Adrenal gland (tissue), 12 donors: Measurements from ENCODE around the gene PTPRC. TPM values are rescaled to one million over a fixed set of nuclear protein-coding genes. Genes with fewer than 3 reads are reported as not detected.

Source experiments
- DNase-seq, 7 donors: peaks; one replicate each; pipeline ENCODE4 v3.0.0-alpha.2; 2019 to 2020
- H3K27ac ChIP-seq, 5 donors: fragments of 200-600 bp; sonication (generic) in 4 of 5; 1 replicate in 3 of 5; 2 replicates in 2 of 5; pipeline versions ENCODE4 v1.5.1 to v1.8.0; 2016 to 2020; ENCODE audit warnings: mild to moderate bottlenecking in 1 of 5
- H3K27me3 ChIP-seq: fragments of 200-600 bp; 2 replicates; pipeline ENCODE4 v1.8.0; 2021
- H3K36me3 ChIP-seq, 2 donors: fragments of 200-600 bp; replicated peaks in 1 of 2; 1 replicate in 1 of 2; 2 replicates in 1 of 2; pipeline versions ENCODE4 v1.5.1 to v1.8.0; 2018 to 2022
- H3K4me1 ChIP-seq, 2 donors: fragments of 200-600 bp; replicated peaks in 1 of 2; 1 replicate in 1 of 2; 2 replicates in 1 of 2; pipeline versions ENCODE4 v1.5.1 to v1.8.0; 2018 to 2021
- H3K4me3 ChIP-seq, 4 donors: fragments of 200-600 bp; sonication (generic) in 3 of 4; one replicate each; pipeline ENCODE4 v1.5.1; 2016 to 2018
- H3K9me3 ChIP-seq, 3 donors: fragments of 200-600 bp; sonication (generic) in 1 of 3; replicated peaks in 1 of 3; 1 replicate in 2 of 3; 2 replicates in 1 of 3; pipeline versions ENCODE4 v1.5.1 to v1.8.0; 2016 to 2021
- POLR2A ChIP-seq, 2 donors: fragments of 450-650 bp; IDR thresholded peaks; one replicate each; pipeline ENCODE4 v1.6.1; 2017; ENCODE audit warnings: antibody characterized with exemption in 2 of 2, mild to moderate bottlenecking in 2 of 2, moderate library complexity in 1 of 2
- WGBS, 4 donors: extraction: QIAGEN DNeasy Blood & Tissue Kit in 2 of 4; methylation state at CpG; one replicate each; pipeline versions ENCODE4 v1.1.5 to v1.1.7; 2013 to 2017; 5-methylcytosine and 5-hydroxymethylcytosine counted together
- intact Hi-C, 2 donors: fragments of 100-400 bp; cut with DNase I; formaldehyde crosslinking; loops; one replicate each; pipeline versions ENCODE4 v1.14.1 to v1.15.0; 2022 to 2023
- polyA plus RNA-seq, 3 donors: library from polyadenylated mRNA; stranded (reverse); fragments of 200-250 nt in 2 of 3; fragments of 350-450 nt in 1 of 3; fragmentation: Illumina TruSeq in 1 of 3; extraction: RNeasy Lipid Tissue Mini Kit (QIAGEN cat#74804) in 1 of 3; gene quantifications; one replicate each; pipeline ENCODE4 v1.2.3, GENCODE V29; 2013 to 2014
- total RNA-seq, 9 donors: library from RNA; depleted of rRNA in 4 of 9; stranded (reverse); fragments of >200 nt in 4 of 9; fragments of 120-200 nt in 1 of 9; fragmentation: NEBNext Ultra II Directional in 1 of 9; extraction: Animal tissue kit (Norgen Biotek cat#: 25700) in 1 of 9; gene quantifications; one replicate each; pipeline versions ENCODE4 v1.1.0 to v1.2.4, GENCODE V29; 2013 to 2023
- TF ChIP-seq, protein P1 (sequence below), 6 experiments: fragments of 450-650 bp in 4 of 6; fragments of 200-600 bp in 2 of 6; sonication (generic) in 1 of 6; IDR thresholded peaks; 1 replicate in 5 of 6; 2 replicates in 1 of 6; pipeline versions ENCODE4 v1.5.1 to v1.8.0; 2016 to 2021; ENCODE audit warnings: antibody characterized with exemption in 6 of 6, mild to moderate bottlenecking in 2 of 6, moderate library complexity in 1 of 6
- donor health status: healthy with polysubstance abuse.
- donor health status: Bipolar disorder and iron deficiency.
- donor health status: DM: yes; HTN: yes; CAD: no.
- donor health status: DM: no; HTN: no; CAD: no.
- donor health status: DM: no; HTN: no; CAD: no.
- donor health status: DM: yes; HTN: yes; CAD: no.

Gene PTPRC
- total and polyA plus RNA-seq, 12 donors, result 2.5 to 33.0 (median 15.2) TPM

DNA sequence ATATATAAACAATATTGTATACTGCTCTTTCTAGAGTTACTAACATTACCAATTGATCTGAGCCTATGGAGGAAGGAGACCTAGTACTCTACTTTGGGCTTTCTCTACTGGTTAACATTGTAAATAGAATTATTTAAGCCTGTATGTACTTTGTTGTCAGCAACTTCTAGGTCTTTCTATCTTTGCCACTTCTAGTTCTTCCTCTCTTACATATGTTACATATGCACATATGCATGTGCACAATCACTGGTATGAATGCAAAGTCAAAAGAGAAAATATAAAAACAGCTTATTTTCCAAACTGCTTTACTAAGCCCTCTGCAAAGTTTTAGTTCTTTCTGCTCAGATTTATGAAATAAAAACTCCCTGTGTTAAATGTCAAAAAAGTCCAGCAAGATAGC lies 84.3 kb downstream of the PTPRC start:
- TF ChIP-seq, protein P1, sequence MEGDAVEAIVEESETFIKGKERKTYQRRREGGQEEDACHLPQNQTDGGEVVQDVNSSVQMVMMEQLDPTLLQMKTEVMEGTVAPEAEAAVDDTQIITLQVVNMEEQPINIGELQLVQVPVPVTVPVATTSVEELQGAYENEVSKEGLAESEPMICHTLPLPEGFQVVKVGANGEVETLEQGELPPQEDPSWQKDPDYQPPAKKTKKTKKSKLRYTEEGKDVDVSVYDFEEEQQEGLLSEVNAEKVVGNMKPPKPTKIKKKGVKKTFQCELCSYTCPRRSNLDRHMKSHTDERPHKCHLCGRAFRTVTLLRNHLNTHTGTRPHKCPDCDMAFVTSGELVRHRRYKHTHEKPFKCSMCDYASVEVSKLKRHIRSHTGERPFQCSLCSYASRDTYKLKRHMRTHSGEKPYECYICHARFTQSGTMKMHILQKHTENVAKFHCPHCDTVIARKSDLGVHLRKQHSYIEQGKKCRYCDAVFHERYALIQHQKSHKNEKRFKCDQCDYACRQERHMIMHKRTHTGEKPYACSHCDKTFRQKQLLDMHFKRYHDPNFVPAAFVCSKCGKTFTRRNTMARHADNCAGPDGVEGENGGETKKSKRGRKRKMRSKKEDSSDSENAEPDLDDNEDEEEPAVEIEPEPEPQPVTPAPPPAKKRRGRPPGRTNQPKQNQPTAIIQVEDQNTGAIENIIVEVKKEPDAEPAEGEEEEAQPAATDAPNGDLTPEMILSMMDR (IDR thresholded peaks at IDR 0.05), result no peak
- no peak for TF ChIP-seq POLR2A (IDR thresholded peaks at IDR 0.05)
- H3K27ac ChIP-seq, result no peak overlapping the region
- no peak for DNase-seq
- intact Hi-C loops, result no loop called here
- no peaks in the 10 kb centered on the region for H3K36me3 ChIP-seq
- no peak overlapping the region for H3K4me3 ChIP-seq
- H3K27me3 ChIP-seq, result no peaks in the 10 kb centered on the region
- H3K4me1 ChIP-seq, result no peaks in the 10 kb centered on the region
- H3K9me3 ChIP-seq, result no peaks in the 10 kb centered on the region

DNA sequence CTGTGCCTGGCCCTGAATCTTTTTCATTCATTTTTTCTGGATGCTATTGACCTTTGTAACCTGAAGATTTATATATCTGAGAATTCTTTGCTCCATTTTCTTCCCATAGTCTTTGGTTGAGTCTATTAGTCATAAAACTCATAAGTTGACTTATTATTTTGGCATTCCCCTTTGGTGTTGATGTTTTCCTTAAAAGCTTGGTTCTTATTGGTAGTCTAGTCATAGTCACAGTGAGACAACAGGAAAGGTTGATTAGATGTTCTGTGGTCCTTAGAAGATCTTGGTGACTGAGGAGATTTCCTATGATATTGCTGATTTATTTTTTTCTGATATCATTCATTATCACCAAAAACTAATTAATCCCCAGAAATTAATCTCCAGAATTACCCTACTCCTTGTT lies 86.2 kb downstream of the PTPRC start:
- no peak overlapping the region for H3K27ac ChIP-seq
- DNase-seq, result no peak
- intact Hi-C loops, result no loop called here
- no peaks in the 10 kb centered on the region for H3K27me3 ChIP-seq
- H3K9me3 ChIP-seq, result no peaks in the 10 kb centered on the region
- H3K4me1 ChIP-seq, result no peaks in the 10 kb centered on the region
- no peaks in the 10 kb centered on the region for H3K36me3 ChIP-seq
- TF ChIP-seq, protein P1 (IDR thresholded peaks at IDR 0.05), result no peak
- no peak for TF ChIP-seq POLR2A (IDR thresholded peaks at IDR 0.05)
- H3K4me3 ChIP-seq, result no peak overlapping the region

DNA sequence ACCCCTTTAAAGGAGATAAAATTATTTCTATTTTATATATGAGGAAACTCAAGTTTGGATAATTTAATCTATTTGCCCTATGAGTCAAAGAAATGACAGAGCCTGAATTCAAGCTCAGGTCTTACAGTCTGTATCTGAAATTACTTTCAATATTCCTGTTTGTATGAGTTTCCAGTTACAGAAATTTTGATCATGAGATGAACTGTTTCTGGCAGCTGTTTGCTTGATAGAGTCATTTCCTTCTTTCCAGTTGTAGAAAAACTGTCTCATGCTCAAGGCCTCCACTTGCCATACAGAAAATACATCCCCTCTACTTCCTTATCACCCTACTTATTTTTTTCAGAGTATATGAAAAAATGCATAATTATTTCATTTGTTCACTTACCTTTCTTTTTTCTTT lies 87.6 kb downstream of the PTPRC start:
- no peak for TF ChIP-seq POLR2A (IDR thresholded peaks at IDR 0.05)
- TF ChIP-seq, protein P1 (IDR thresholded peaks at IDR 0.05), result no peak
- no peaks in the 10 kb centered on the region for H3K36me3 ChIP-seq
- no peak overlapping the region for H3K27ac ChIP-seq
- no peaks in the 10 kb centered on the region for H3K9me3 ChIP-seq
- no peaks in the 10 kb centered on the region for H3K27me3 ChIP-seq
- no peak overlapping the region for H3K4me3 ChIP-seq
- no peaks in the 10 kb centered on the region for H3K4me1 ChIP-seq
- intact Hi-C loops, result no loop called here
- no peak for DNase-seq

DNA sequence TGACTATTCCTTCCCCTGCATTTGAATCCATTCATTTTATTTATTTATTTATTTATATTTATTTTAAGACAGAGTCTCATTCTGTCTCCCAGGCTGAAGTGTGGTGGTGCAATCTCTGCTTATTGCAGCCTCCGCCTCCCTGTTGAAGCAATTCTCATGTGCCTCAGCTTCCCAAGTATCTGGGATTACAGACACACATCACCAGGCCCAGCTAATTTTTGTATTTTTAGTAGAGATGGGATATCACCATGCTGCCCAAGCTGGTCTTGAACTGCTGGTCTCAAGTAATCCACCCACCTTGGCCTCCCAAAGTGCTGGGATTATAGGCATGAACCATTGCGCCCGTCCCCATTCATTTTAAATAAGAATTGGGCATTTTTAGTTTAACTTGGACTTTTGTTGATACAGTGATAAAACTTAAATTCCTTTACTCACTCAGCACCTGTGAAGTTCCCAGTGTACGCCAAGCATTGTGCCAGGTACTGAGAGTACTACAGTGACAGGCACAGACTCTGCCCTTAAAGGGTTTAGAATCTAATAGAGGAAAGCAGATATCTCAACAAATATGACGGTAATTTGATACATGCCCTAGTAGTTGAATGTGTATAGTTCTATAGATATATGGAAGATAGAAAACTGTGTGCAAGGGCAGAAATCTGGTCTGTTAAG lies 90.5 kb downstream of the PTPRC start:
- no peaks in the 10 kb centered on the region for H3K9me3 ChIP-seq
- no peaks in the 10 kb centered on the region for H3K36me3 ChIP-seq
- no peak overlapping the region for H3K4me3 ChIP-seq
- H3K27ac ChIP-seq, result no peak overlapping the region
- no peaks in the 10 kb centered on the region for H3K27me3 ChIP-seq
- DNase-seq, result no peak
- intact Hi-C loops, result no loop called here
- no peak for TF ChIP-seq POLR2A (IDR thresholded peaks at IDR 0.05)
- TF ChIP-seq, protein P1 (IDR thresholded peaks at IDR 0.05), result no peak
- WGBS, 4 donors, result 88 to 91% (median 89%) methylated on average over 5 of the region's 5 CpGs
- no peaks in the 10 kb centered on the region for H3K4me1 ChIP-seq
